Prostate gland (tissue), 2 donors: ENCODE results near the gene FUT7. TPM values are rescaled to one million over a fixed set of nuclear protein-coding genes. Genes with fewer than 3 reads are reported as not detected.

Source experiments
- DNase-seq: peaks from one replicate; pipeline ENCODE4 v3.0.0-alpha.2; 2019; ENCODE audit warnings: low spot score
- H3K27ac ChIP-seq, 2 donors: fragments of 200-600 bp; sonication (generic); 2 replicates each; pipeline ENCODE4 v1.5.1; 2017 to 2019
- H3K27me3 ChIP-seq: fragments of 200-600 bp; sonication (generic); replicated peaks from 2 replicates; pipeline ENCODE4 v1.5.1; 2019; ENCODE audit not compliant: insufficient read depth
- H3K36me3 ChIP-seq, 2 donors: fragments of 200-600 bp; sonication (generic); 1 replicate in 1 of 2; 2 replicates in 1 of 2; pipeline versions ENCODE4 v1.5.1 to v1.8.1; 2017 to 2019
- H3K4me1 ChIP-seq: fragments of 200-600 bp; sonication (generic); replicated peaks from 2 replicates; pipeline ENCODE4 v1.5.1; 2019
- H3K4me3 ChIP-seq, 2 donors: fragments of 200-600 bp; sonication (generic); 2 replicates each; pipeline ENCODE4 v1.5.1; 2017 to 2019
- H3K9me3 ChIP-seq: fragments of 200-600 bp; sonication (generic); 2 replicates; pipeline ENCODE4 v1.5.1; 2017
- POLR2A ChIP-seq: fragments of 450-650 bp; IDR thresholded peaks from one replicate; pipeline ENCODE4 v1.6.1; 2016; ENCODE audit warnings: antibody characterized with exemption, mild to moderate bottlenecking
- POLR2AphosphoS5 ChIP-seq: sonication (generic); formaldehyde crosslinking; IDR thresholded peaks from one replicate; pipeline ENCODE4 v1.6.1; 2017; ENCODE audit warnings: antibody characterized with exemption
- WGBS: methylation state at CpG from one replicate; pipeline ENCODE4 v1.1.5; 2018; 5-methylcytosine and 5-hydroxymethylcytosine counted together
- intact Hi-C: fragments of 100-400 bp; cut with DNase I; formaldehyde crosslinking; loops from one replicate; pipeline ENCODE4 v1.14.2; 2022
- total RNA-seq, 2 donors: library from RNA; depleted of rRNA; stranded (reverse); fragments of >200 nt; gene quantifications; one replicate each; pipeline ENCODE4 v1.1.0, GENCODE V29; 2016
- TF ChIP-seq, protein P1 (sequence below), 4 experiments: fragments of 200-600 bp in 2 of 4; fragments of 450-650 bp in 2 of 4; sonication (generic) in 2 of 4; IDR thresholded peaks; 1 replicate in 3 of 4; 2 replicates in 1 of 4; pipeline ENCODE4 v1.5.1; 2016 to 2019; ENCODE audit warnings: antibody characterized with exemption in 4 of 4, mild to moderate bottlenecking in 2 of 4, moderate library complexity in 2 of 4

Gene FUT7
- total RNA-seq, 2 donors from 2014 or later, result 0.57 TPM; not detected in 1

DNA sequence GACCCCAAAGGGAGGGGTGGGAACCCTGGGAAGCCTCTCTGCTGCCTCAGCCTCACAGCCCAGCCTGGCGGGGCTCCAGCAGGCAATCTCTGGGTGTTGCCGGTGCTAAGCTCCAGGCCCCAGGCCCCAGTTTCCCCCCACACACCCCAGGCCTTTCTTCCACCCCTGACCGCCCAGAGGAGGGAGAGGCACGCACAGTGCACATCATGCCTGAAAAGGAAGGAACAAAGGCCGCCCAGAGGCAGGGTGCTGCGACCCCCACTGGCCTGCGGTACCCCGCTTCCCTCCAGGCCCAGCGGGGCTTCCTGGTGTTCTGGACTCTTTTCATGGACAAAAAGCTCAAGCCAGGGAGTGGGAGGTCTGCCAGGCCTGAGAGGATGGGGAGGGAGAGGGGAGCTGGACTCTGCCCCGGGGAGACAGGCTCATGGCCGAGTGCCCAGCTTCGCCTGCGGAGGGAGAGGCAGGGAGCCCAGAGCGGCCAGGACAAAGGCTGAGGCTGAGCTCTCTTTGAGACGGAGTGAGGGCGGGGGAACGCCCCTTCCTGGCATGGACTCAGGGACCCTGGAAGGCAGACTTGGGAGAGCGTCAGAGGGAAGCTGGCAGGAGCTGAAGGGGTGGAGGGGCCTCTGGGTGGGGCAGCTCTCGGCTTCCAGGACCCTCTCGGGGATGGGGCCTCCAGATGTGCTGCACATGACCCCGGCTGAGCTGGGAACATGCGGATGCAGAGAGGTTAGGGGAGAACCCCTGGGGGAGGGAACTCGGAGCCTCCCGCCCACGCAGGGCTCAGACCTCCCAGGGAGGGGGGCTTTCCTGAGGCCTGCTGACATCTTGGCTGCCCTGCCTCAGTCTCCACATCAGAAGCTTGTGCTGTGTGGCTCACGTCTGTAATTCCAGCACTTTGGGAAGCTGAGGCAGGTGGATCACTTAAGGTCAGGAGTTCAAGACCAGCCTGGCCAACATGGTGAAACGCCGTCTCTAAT lies 23.8 kb upstream of the FUT7 start:
- TF ChIP-seq POLR2A, result no peak
- peak; percentile 25 for TF ChIP-seq POLR2AphosphoS5
- Histone ChIP-seq H3K9me3 (no peaks in the 10 kb centered on the region), H3K4me3 (no peak overlapping the region), H3K27ac (peak overlapping the region; percentile 14 to 46), H3K27me3 (no peaks in the 10 kb centered on the region), H3K4me1 (peaks cover 31% of the 10 kb centered on the region), H3K36me3 (no peaks in the 10 kb centered on the region)
- intact Hi-C loops, result no loop called here
- 15% methylated on average over 28 of the region's 28 CpGs for WGBS
- peak; percentile 64 for DNase-seq

DNA sequence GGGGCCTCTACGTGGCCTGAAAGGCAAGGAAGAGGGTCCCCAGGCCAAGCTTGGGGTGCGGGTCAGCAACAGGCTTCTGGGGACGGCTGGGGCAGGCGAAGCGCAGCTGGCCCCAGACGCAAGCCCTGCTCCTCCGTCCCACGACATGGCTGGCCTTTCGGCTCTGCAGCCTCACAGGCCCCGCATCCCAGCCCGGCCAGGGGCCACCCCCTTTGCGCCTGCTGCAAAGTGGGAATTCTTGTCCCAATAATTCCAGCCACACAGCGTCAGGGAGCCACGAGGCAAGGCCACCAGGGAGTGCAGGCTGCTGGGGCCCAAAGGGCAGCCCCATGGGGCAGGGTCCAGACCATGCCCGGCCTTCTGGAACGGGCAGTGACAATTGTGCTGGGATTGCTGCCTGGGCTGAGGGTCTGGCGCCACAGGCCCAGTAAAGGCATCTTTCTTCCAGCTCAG lies 23.1 kb upstream of the FUT7 start:
- no peaks in the 10 kb centered on the region for H3K27me3 ChIP-seq
- TF ChIP-seq POLR2A (no peak), POLR2AphosphoS5 (no peak)
- TF ChIP-seq, protein P1, sequence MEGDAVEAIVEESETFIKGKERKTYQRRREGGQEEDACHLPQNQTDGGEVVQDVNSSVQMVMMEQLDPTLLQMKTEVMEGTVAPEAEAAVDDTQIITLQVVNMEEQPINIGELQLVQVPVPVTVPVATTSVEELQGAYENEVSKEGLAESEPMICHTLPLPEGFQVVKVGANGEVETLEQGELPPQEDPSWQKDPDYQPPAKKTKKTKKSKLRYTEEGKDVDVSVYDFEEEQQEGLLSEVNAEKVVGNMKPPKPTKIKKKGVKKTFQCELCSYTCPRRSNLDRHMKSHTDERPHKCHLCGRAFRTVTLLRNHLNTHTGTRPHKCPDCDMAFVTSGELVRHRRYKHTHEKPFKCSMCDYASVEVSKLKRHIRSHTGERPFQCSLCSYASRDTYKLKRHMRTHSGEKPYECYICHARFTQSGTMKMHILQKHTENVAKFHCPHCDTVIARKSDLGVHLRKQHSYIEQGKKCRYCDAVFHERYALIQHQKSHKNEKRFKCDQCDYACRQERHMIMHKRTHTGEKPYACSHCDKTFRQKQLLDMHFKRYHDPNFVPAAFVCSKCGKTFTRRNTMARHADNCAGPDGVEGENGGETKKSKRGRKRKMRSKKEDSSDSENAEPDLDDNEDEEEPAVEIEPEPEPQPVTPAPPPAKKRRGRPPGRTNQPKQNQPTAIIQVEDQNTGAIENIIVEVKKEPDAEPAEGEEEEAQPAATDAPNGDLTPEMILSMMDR (IDR thresholded peaks at IDR 0.05), result no peak
- H3K4me3 ChIP-seq, result no peak overlapping the region
- intact Hi-C loops, result no loop called here
- no peaks in the 10 kb centered on the region for H3K9me3 ChIP-seq
- H3K4me1 ChIP-seq, result peaks cover 31% of the 10 kb centered on the region
- H3K36me3 ChIP-seq, result no peaks in the 10 kb centered on the region
- 74% methylated on average over 16 of the region's 17 CpGs for WGBS
- H3K27ac ChIP-seq, result peak overlapping the region; percentile 14 to 46
- no peak for DNase-seq

DNA sequence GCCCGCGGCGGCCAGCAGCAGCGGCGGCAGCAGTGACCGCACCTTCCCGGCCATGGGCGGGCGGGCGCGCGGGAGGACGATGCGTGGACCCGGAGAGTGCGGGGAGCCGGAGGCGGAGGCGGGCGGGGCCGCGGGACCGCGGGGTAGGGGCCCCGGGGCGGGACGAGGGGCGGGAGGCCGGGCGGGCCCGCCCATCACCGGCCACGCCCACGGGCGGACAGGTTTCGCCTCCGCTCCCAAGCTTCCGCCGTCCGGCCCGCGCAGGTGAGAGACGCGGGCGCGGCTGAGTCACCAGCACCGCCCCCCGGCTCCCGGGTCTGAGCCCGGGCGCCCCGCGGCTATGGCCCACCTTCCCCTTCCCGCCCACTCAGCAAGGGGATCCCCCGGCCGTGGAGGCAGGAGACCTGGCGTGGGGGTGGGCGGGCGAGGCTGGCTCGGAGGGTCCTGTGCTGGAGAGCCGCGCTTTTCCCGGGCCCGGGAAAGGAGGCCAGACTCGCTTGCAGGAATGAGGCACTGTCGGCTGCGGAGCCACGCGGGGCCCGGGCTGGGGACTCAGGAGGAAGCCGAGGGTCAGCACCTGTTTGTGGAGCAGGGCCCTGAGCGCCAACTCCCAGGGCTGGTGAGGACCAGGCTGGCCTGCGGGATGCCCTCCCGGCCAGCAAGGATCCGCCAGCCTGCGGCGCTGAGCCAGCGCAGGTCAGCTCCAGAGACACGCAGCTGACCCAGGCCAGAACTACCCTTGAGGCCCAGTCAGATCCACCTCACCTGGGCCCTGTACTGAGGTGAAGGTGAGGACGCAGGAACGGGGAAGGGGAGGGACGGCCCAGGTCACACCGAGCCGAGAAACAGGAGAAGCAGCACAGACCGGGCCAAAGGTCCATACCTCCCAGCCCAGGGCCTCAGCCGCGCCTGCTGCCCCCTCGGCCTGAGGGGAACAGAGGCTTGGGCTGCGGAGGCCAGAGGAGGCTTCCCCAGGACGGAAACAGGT lies 22.4 kb upstream of the FUT7 start, which contains the start of gene ENTPD2:
Gene ENTPD2, minus strand, starts transcription at position 118 of the 988 bp plus-strand sequence. Its CDS starts 64 bp downstream, at position 54.
- Histone ChIP-seq H3K27ac (peak within 1 kb of the TSS; percentile 43 to 76), H3K9me3 (no peaks in the 10 kb centered on the region), H3K27me3 (no peaks in the 10 kb centered on the region), H3K36me3 (no peaks in the 10 kb centered on the region), H3K4me3 (peak within 1 kb of the TSS; percentile 43 to 58), H3K4me1 (peaks cover 36% of the 10 kb centered on the region)
- DNase-seq, result peak; percentile 82
- 51% methylated on average over 32 of the region's 90 CpGs for WGBS
- intact Hi-C loops, result no loop called here
- peak; percentile 43 for TF ChIP-seq POLR2A
- TF ChIP-seq, protein P1 (IDR thresholded peaks at IDR 0.05), result no peak
- peak; percentile 39 for TF ChIP-seq POLR2AphosphoS5

DNA sequence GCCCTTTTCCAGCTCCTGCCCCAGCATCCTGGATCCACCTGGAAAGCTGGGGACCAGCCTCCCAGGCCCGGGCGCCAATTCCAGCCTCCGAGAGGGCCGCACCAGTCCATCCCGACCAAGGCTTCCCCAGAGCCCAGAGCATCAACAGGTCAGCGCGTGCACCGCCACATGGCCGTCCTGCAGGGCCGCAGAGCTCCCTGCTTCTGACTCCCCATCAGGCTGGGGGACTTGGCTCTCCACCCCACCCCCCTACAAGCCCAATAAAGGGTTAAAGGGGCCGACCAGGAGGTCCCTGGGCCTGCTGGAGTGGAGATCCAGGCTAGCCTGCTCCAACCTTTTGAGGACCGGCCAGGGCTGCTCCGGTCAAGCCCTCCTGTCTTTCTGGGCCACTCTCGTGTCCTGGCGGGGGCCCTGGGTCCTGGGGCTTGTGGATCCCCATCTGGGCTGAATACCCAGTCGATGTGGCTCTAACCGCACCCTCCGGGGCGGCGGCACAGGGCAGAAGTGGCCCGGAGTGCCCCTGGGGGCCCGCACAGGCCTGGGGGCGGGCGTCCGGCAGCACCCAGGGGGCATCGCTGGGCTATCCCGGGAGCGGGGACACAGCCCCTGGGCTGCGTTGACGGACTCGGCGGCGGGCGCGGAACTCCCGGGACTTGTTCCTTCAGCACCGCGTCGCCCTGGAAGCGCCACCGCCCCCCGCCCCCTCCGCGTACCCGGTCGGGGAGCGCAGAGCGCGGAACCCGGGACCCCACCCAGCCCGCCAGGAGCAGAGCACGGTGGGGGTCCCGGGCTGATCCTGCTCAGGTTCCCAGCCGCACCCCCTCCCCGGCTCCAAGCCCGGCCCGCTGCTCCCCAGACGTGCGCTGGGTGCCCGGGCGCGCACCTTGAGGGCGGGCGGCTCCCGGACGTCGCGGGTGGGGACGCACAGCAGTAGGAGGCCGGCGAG lies 21.4 kb upstream of the FUT7 start:
- H3K27ac ChIP-seq, result peak overlapping the region; percentile 31 to 76
- no peaks in the 10 kb centered on the region for H3K36me3 ChIP-seq
- intact Hi-C loops, result no loop called here
- DNase-seq, result no peak
- H3K9me3 ChIP-seq, result no peaks in the 10 kb centered on the region
- TF ChIP-seq, protein P1 (IDR thresholded peaks at IDR 0.05), result no peak
- peaks cover 43% of the 10 kb centered on the region for H3K4me1 ChIP-seq
- peak overlapping the region; percentile 43 to 58 for H3K4me3 ChIP-seq
- H3K27me3 ChIP-seq, result no peaks in the 10 kb centered on the region
- WGBS, result 30% methylated on average over 35 of the region's 71 CpGs
